GM12873 (cell line): ENCODE measurements around the gene ZFHX3.

Experiments
- TF ChIP-seq, protein P1 (sequence below): IDR thresholded peaks from 2 replicates; pipeline ENCODE4 v1.5.1; 2012; ENCODE audit warnings: low read depth, mild to moderate bottlenecking, moderate library complexity, low read length, control low read depth; ENCODE audit not compliant: insufficient read depth; ENCODE audit errors: missing control alignments

ZFHX3 gene

GRCh38 chr16:72821185-72821950 lies 226.6 kb downstream of the ZFHX3 start:
- TF ChIP-seq, protein P1, sequence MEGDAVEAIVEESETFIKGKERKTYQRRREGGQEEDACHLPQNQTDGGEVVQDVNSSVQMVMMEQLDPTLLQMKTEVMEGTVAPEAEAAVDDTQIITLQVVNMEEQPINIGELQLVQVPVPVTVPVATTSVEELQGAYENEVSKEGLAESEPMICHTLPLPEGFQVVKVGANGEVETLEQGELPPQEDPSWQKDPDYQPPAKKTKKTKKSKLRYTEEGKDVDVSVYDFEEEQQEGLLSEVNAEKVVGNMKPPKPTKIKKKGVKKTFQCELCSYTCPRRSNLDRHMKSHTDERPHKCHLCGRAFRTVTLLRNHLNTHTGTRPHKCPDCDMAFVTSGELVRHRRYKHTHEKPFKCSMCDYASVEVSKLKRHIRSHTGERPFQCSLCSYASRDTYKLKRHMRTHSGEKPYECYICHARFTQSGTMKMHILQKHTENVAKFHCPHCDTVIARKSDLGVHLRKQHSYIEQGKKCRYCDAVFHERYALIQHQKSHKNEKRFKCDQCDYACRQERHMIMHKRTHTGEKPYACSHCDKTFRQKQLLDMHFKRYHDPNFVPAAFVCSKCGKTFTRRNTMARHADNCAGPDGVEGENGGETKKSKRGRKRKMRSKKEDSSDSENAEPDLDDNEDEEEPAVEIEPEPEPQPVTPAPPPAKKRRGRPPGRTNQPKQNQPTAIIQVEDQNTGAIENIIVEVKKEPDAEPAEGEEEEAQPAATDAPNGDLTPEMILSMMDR: no peak

DNA sequence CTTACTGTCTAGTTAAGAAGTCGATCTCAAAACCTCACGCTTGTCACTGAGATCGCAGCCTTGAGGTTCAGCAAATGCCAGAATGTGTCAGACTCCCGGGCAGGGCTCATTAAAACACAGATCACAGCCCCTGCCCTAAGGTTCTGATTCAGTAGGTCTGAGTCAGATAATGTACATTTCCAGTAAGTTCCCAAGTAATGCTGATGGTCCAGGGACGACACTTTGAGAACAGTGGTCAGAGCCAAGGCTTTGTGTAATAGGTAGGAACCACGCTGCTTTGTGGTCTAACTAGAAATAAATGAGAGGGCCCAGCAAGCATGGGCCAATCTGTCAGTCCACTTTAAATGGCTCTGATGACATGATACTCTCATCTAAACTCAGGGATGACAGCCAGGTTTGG lies 228.6 kb downstream of the ZFHX3 start:
- TF ChIP-seq, protein P1: no peak

DNA sequence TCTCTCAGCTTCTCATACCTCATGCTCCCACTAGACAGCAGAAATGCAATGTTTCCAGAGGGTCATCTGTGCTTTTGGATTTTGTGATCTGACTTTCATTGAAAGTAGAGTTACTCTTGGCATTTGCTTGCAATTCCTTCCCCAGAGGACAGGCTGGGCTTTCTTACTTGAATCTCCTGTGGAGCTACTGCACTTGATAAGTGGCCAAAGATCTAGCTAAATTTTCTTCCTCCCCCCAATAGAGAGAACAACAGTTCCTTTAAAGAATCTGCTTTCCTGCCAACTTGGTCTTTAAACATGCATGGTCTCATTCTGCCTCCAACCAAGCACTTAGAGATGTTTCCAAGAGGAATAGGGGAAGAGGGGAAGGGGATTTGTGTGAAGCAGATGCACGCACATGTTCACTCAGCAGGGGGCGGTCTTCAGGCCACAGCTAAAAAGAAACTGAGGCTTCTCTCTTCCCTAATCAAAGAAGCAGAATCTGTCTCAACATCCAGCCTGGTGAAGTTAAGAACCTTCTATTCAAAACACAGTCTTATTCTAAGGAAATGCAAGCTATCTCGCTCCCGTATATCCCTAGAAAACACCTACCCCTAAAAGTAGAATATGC lies 229.6 kb downstream of the ZFHX3 start:
- TF ChIP-seq, protein P1: peak; percentile 40

DNA sequence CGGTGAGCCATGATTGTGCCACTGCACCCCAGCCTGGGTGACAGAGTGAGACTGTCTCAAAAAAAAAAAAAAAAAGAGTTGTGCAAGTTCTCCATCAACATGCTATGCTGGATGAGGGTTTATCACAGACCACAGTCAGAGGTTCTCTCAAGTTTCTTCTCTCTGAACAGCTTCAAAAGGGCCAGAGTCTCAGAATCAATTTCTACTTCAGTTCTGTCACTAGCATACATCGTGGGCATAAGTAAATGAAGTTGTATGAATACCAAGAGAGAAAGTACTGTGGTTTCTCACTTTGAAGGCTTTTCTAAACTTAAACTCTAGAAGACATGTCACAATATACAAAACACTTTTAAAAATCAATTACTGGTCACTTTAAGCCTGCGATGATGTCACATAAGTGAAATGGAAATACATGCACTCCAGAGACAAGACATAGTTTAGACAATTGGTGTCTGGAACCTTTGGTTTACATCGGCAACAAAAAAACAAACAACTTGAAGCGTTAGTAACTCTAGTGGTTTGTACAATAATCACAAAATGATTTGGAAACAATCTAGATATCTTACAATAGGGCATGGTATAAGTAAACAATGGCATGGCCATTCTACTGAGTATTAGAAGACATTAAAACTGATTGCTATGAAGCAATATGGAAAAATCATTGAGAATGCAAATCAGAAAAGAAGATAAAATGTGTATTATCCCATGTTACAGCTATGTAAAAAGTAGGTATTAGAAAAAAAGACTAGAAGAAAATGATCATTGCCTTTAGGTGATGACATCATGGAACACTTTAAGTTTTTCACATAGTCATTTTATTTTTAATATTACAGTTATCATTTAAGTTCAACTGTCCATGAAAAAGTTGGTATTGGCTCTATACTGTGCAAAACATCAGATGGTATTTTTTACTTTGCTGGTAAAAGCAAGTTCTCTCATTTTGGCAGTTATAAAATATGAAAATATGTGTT lies 232.3 kb downstream of the ZFHX3 start:
- TF ChIP-seq, protein P1: no peak

DNA sequence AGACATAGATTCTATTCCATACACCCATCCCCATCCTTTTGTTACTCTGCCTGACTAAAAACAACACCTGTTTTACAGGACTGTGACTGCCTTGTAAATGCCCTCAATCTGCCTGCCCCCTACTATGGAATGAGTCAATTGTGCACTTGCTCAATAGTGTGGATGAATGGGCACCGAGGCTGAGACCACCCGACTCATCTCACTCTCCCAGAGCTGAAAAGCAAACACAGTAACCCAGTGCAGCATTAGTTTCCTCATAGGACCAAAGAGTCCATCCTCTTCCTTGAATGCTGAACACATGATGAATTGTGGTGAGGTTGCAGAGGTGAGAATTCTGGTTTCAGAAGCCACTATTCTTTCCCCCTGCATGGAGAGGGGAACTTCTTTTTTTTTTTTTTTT lies 233.7 kb downstream of the ZFHX3 start:
- TF ChIP-seq, protein P1: no peak

- TF ChIP-seq, protein P1: no peak
Measured at GRCh38 chr16:72812672-72813071, 235.3 kb downstream of the ZFHX3 start.

DNA sequence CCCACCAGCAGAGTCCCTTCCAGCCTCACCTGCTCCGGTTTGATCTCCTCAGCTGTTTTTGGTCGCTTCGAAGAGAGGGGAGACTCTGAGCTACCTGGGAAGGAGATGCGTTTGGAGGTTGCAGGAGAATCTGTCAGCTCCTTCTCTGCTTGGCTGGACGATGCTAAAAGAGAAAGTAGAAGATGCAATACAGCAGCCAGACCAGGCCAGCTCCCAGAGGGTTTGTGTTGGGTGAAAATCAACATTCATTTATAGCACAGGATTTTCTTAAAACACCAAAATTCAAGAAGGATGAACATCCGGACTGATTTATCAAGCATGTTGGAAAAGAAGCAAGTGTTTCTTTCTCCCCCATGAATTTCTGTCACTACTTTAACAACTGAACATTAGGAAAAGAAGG lies 236.1 kb downstream of the ZFHX3 start:
- TF ChIP-seq, protein P1: no peak
